Suppressor macrophage treated with lipopolysaccharide for 4 hours (primary cell): ENCODE results near the gene COL23A1.
A peak's percentile ranks its signal among the peaks of the same experiment; 100 is the strongest.

ENCODE experiments used
- DNase-seq: peaks from one replicate; pipeline ENCODE4 v3.0.0-alpha.2; 2020

The COL23A1 gene

GRCh38 chr5:178551468-178551867, 38.7 kb downstream of the COL23A1 start:
- no peak for DNase-seq

GRCh38 chr5:178551059-178551458, 39.1 kb downstream of the COL23A1 start:
- peak; percentile 71 for DNase-seq

GRCh38 chr5:178548746-178549145, 41.4 kb downstream of the COL23A1 start:
- no peak for DNase-seq

- DNase-seq = no peak
These were observed 42.3 kb downstream of the COL23A1 start for GRCh38 chr5:178547753-178548415.

GRCh38 chr5:178547052-178547666, 43.0 kb downstream of the COL23A1 start:
- no peak for DNase-seq

GRCh38 chr5:178546675-178547033, 43.5 kb downstream of the COL23A1 start:
- DNase-seq = no peak

- DNase-seq = no peak
These were observed 44.1 kb downstream of the COL23A1 start for GRCh38 chr5:178545941-178546674.

GRCh38 chr5:178545176-178545575, 45.0 kb downstream of the COL23A1 start:
- peak; percentile 25 for DNase-seq

GRCh38 chr5:178544166-178544834, 45.9 kb downstream of the COL23A1 start:
- DNase-seq = no peak

- peak; percentile 16 for DNase-seq
These were observed 47.7 kb downstream of the COL23A1 start for GRCh38 chr5:178542455-178542854.

- no peak for DNase-seq
These were observed 49.7 kb downstream of the COL23A1 start for GRCh38 chr5:178540526-178540925.

GRCh38 chr5:178538741-178539229, 51.4 kb downstream of the COL23A1 start:
- DNase-seq = peak; percentile 16

- DNase-seq = no peak
These were observed 52.5 kb downstream of the COL23A1 start for GRCh38 chr5:178537467-178538371.

GRCh38 chr5:178536541-178537466, 53.4 kb downstream of the COL23A1 start:
- no peak for DNase-seq

- peak; percentile 65 for DNase-seq
These were observed 54.7 kb downstream of the COL23A1 start for GRCh38 chr5:178535299-178536175.

GRCh38 chr5:178533136-178533535, 57.1 kb downstream of the COL23A1 start:
- peak; percentile 44 for DNase-seq

GRCh38 chr5:178532666-178533065, 57.5 kb downstream of the COL23A1 start:
- peak; percentile 34 for DNase-seq

GRCh38 chr5:178532236-178532635, 58.0 kb downstream of the COL23A1 start:
- DNase-seq = no peak

GRCh38 chr5:178531786-178532185, 58.4 kb downstream of the COL23A1 start:
- no peak for DNase-seq

GRCh38 chr5:178530526-178530925, 59.7 kb downstream of the COL23A1 start:
- DNase-seq = no peak
